IMR-90 (cell line): ENCODE data around the gene PLXDC2. TPM values are rescaled to one million over a fixed set of nuclear protein-coding genes. Genes with fewer than 3 reads are reported as not detected.

Source experiments
- ATAC-seq: fragments of 200-7000 bp; cut with Tn5 transposase; 2 replicates; pipeline ENCODE4 v1.9.1; 2020; ENCODE audit warnings: low read depth, mild to moderate bottlenecking, moderate library complexity
- BruUV-seq: library from RNA; stranded (reverse); fragments of 400-500 nt; replicated peaks from 2 replicates; lab custom pipeline; 2021; lab: Mats Ljungman, UMichigan
- CTCF ChIA-PET: fragments of 300-600 bp; formaldehyde crosslinking; extraction: SDS; loops from one replicate; lab custom pipeline; 2021; ENCODE audit warnings: antibody characterized with exemption; lab: Yijun Ruan, JAX
- POLR2A ChIA-PET: fragments of 300-600 bp; sonication (Branson Sonifier 250); formaldehyde crosslinking; loops from one replicate; lab custom pipeline; 2022; ENCODE audit warnings: antibody characterized with exemption; ENCODE audit not compliant: unreplicated experiment; lab: Charles Lee
- DNase-seq: peaks from one replicate; pipeline ENCODE4 v3.0.0; 2013
- H2AFZ ChIP-seq: replicated peaks from 2 replicates; pipeline ENCODE3; 2013; ENCODE audit warnings: low read length, mild to moderate bottlenecking; ENCODE audit not compliant: poor library complexity
- H2AK5ac ChIP-seq: 2 replicates; pipeline ENCODE4 v1.6.1; 2013; ENCODE audit warnings: low read depth, low read length, inconsistent platforms
- H2AK9ac ChIP-seq: replicated peaks from 2 replicates; pipeline ENCODE3; 2013; ENCODE audit warnings: mild to moderate bottlenecking, low read depth, low read length, moderate library complexity; ENCODE audit not compliant: poor library complexity
- H2BK120ac ChIP-seq: 2 replicates; pipeline ENCODE4 v1.6.1; 2013; ENCODE audit warnings: low read depth, low read length, inconsistent platforms
- H2BK15ac ChIP-seq: 3 replicates; pipeline ENCODE4 v1.6.1; 2013; ENCODE audit warnings: low read depth, low read length, inconsistent platforms
- H2BK20ac ChIP-seq: 2 replicates; pipeline ENCODE4 v1.6.1; 2013; ENCODE audit warnings: low read depth, mild to moderate bottlenecking, inconsistent platforms, low read length, moderate library complexity
- H2BK5ac ChIP-seq: 2 replicates; pipeline ENCODE4 v1.6.1; 2013; ENCODE audit warnings: mild to moderate bottlenecking, low read depth, low read length, inconsistent platforms; ENCODE audit not compliant: poor library complexity, severe bottlenecking
- H3K14ac ChIP-seq: replicated peaks from 2 replicates; pipeline ENCODE4 v1.6.1; 2013; ENCODE audit warnings: low read depth, low read length, inconsistent platforms
- H3K18ac ChIP-seq: 2 replicates; pipeline ENCODE4 v1.6.1; 2013; ENCODE audit warnings: low read depth, low read length, control low read depth
- H3K23ac ChIP-seq: 2 replicates; pipeline ENCODE4 v1.6.1; 2013; ENCODE audit warnings: low read depth, low read length, inconsistent platforms
- H3K27ac ChIP-seq: 2 replicates; pipeline ENCODE4 v1.5.1; 2013; ENCODE audit warnings: mild to moderate bottlenecking, control low read depth, low read length; ENCODE audit not compliant: insufficient read depth
- H3K27me3 ChIP-seq: 2 replicates; pipeline ENCODE4 v1.6.1; 2013; ENCODE audit warnings: low read length; ENCODE audit not compliant: control insufficient read depth, insufficient read depth
- H3K36me3 ChIP-seq: 2 replicates; pipeline ENCODE4 v1.6.1; 2013; ENCODE audit warnings: low read length, mixed read lengths; ENCODE audit not compliant: control insufficient read depth, insufficient read depth
- H3K4ac ChIP-seq: 2 replicates; pipeline ENCODE4 v1.6.1; 2013; ENCODE audit warnings: low read depth, low read length, inconsistent platforms
- H3K4me1 ChIP-seq: 2 replicates; pipeline ENCODE4 v1.6.1; 2013; ENCODE audit warnings: low read length, mixed read lengths; ENCODE audit not compliant: control insufficient read depth, insufficient read depth
- H3K4me2 ChIP-seq: 2 replicates; pipeline ENCODE4 v1.6.1; 2013; ENCODE audit warnings: low read depth, mild to moderate bottlenecking, control low read depth, low read length, moderate library complexity
- H3K4me3 ChIP-seq: 2 replicates; pipeline ENCODE4 v1.5.1; 2013; ENCODE audit warnings: low read depth, mild to moderate bottlenecking, control low read depth, low read length, moderate library complexity; ENCODE audit not compliant: insufficient read depth
- H3K56ac ChIP-seq: 2 replicates; pipeline ENCODE4 v1.6.1; 2013; ENCODE audit warnings: low read length, inconsistent platforms; ENCODE audit not compliant: insufficient read depth; ENCODE audit errors: extremely low read depth
- H3K79me1 ChIP-seq, 2 experiments: 2 replicates each; pipeline ENCODE4 v1.6.1; 2013; ENCODE audit warnings: low read length in 2 of 2, inconsistent platforms in 1 of 2, low read depth in 1 of 2
- H3K9ac ChIP-seq: 2 replicates; pipeline ENCODE4 v1.6.1; 2013; ENCODE audit warnings: low read depth, low read length, control low read depth
- H3K9me1 ChIP-seq: 2 replicates; pipeline ENCODE4 v1.6.1; 2013; ENCODE audit warnings: low read length, inconsistent platforms; ENCODE audit not compliant: insufficient read depth
- H3K9me3 ChIP-seq: 2 replicates; pipeline ENCODE4 v1.6.1; 2013; ENCODE audit warnings: low read length; ENCODE audit not compliant: control insufficient read depth, insufficient read depth
- H4K20me1 ChIP-seq: 2 replicates; pipeline ENCODE4 v1.6.1; 2013; ENCODE audit warnings: low read length, inconsistent platforms; ENCODE audit not compliant: insufficient read depth
- H4K5ac ChIP-seq: 2 replicates; pipeline ENCODE4 v1.6.1; 2013; ENCODE audit warnings: mild to moderate bottlenecking, low read depth, low read length, control low read depth
- H4K8ac ChIP-seq, 2 experiments: 2 replicates each; pipeline ENCODE4 v1.6.1; 2013; ENCODE audit warnings: low read depth in 2 of 2, low read length in 2 of 2, control low read depth in 1 of 2, inconsistent platforms in 1 of 2
- H4K91ac ChIP-seq: 2 replicates; pipeline ENCODE4 v1.6.1; 2013; ENCODE audit warnings: low read depth, low read length, inconsistent platforms; ENCODE audit not compliant: insufficient read depth
- BHLHE40 ChIP-seq: fragments of 150-350 bp; IDR thresholded peaks from 2 replicates; pipeline ENCODE4 v1.6.1; 2016; ENCODE audit warnings: mild to moderate bottlenecking, low read depth, low read length
- CEBPB ChIP-seq: IDR thresholded peaks from 2 replicates; pipeline ENCODE4 v1.6.1; 2012; ENCODE audit warnings: low read depth, low read length, improper control_type of control experiment
- CHD1 ChIP-seq: IDR thresholded peaks from 2 replicates; pipeline ENCODE4 v1.6.1; 2012; ENCODE audit warnings: low read depth, low read length, improper control_type of control experiment
- ELK1 ChIP-seq: fragments of 150-350 bp; IDR thresholded peaks from 2 replicates; pipeline ENCODE4 v1.6.1; 2016; ENCODE audit warnings: low read depth, mild to moderate bottlenecking, low read length, moderate library complexity, borderline replicate concordance
- MAFK ChIP-seq: IDR thresholded peaks from 2 replicates; pipeline ENCODE4 v1.6.1; 2012; ENCODE audit warnings: low read depth, low read length, improper control_type of control experiment
- MAZ ChIP-seq: IDR thresholded peaks from 2 replicates; pipeline ENCODE4 v1.6.1; 2012; ENCODE audit warnings: low read depth, mild to moderate bottlenecking, low read length, improper control_type of control experiment, moderate library complexity, borderline replicate concordance
- MXI1 ChIP-seq: IDR thresholded peaks from 2 replicates; pipeline ENCODE4 v1.6.1; 2012; ENCODE audit warnings: low read depth, mild to moderate bottlenecking, low read length, moderate library complexity, borderline replicate concordance
- NFE2L2 ChIP-seq: fragments of 150-350 bp; IDR thresholded peaks from 2 replicates; pipeline ENCODE4 v1.6.1; 2016; ENCODE audit warnings: low read depth, mild to moderate bottlenecking, low read length
- POLR2A ChIP-seq: IDR thresholded peaks from 2 replicates; pipeline ENCODE4 v1.6.1; 2012; ENCODE audit warnings: mild to moderate bottlenecking, low read depth, low read length
- RAD21 ChIP-seq: IDR thresholded peaks from 2 replicates; pipeline ENCODE4 v1.6.1; 2012; ENCODE audit warnings: low read length, improper control_type of control experiment
- RCOR1 ChIP-seq: IDR thresholded peaks from 2 replicates; pipeline ENCODE4 v1.6.1; 2012; ENCODE audit warnings: mild to moderate bottlenecking, low read length, improper control_type of control experiment; ENCODE audit not compliant: insufficient replicate concordance
- RFX5 ChIP-seq: IDR thresholded peaks from 2 replicates; pipeline ENCODE4 v1.8.0; 2012; ENCODE audit warnings: low read depth, mild to moderate bottlenecking, low read length, moderate library complexity
- SMC3 ChIP-seq: fragments of 150-350 bp; IDR thresholded peaks from 2 replicates; pipeline ENCODE4 v1.6.1; 2016; ENCODE audit warnings: low read depth, mild to moderate bottlenecking, antibody characterized with exemption, low read length, moderate library complexity
- WGBS, 2 experiments: methylation state at CpG; one replicate each; pipeline versions ENCODE4 v1.1.5 to v1.1.7; 2013; ENCODE audit warnings: missing lambda C conversion rate in 2 of 2; ENCODE audit not compliant: insufficient read length in 1 of 2; ENCODE audit errors: extremely low coverage in 2 of 2; 5-methylcytosine and 5-hydroxymethylcytosine counted together
- dilution Hi-C: fragments of 300-500 bp; cut with HindIII; formaldehyde crosslinking; loops from one replicate; pipeline ENCODE4 v1.14.3; 2018; ENCODE audit warnings: low sequenced_read_pairs; ENCODE audit not compliant: unreplicated experiment
- in situ Hi-C: fragments of 300-500 bp; cut with MboI; formaldehyde crosslinking; loops from 3 replicates; pipeline ENCODE4 v1.14.3; 2019; ENCODE audit warnings: low sequenced_read_pairs, inconsistent platforms, mixed read lengths
- intact Hi-C: fragments of 100-400 bp; cut with micrococcal nuclease; formaldehyde crosslinking; loops from 2 replicates; pipeline ENCODE4 v1.10.0; 2022
- polyA plus RNA-seq, 3 experiments: library from polyadenylated mRNA; depleted of rRNA; stranded (reverse); fragments of >200 nt; gene quantifications; 2 replicates each; pipeline ENCODE4 v1.2.3, GENCODE V29; 2012; ENCODE audit warnings: low replicate concordance in 1 of 3
- total RNA-seq: library from RNA; depleted of rRNA; stranded (reverse); fragments of >200 nt; gene quantifications from 2 replicates; pipeline ENCODE4 v1.2.3, GENCODE V29; 2012
- TF ChIP-seq, protein P1 (sequence below): conservative IDR thresholded peaks from 2 replicates; pipeline ENCODE4 v1.5.1; 2012; ENCODE audit warnings: mild to moderate bottlenecking, low read depth, low read length, improper control_type of control experiment
- TF ChIP-seq, protein P2 (sequence below): fragments of 150-350 bp; IDR thresholded peaks from 2 replicates; pipeline ENCODE4 v1.6.1; 2017; ENCODE audit warnings: mild to moderate bottlenecking, antibody characterized with exemption, low read length, low read depth

PLXDC2 gene
- total and polyA plus RNA-seq, 2 of the 4 experiments (the other 2 are of a cell fraction) = 3.2 to 6.1 TPM

- Histone ChIP-seq H3K4me3 (no peak overlapping the region), H4K20me1 (no peaks in the 10 kb centered on the region), H2AK9ac (no peak overlapping the region), H3K4me1 (no peaks in the 10 kb centered on the region), H3K23ac (no peak overlapping the region), H3K36me3 (0 out of 2 replicates have a peak, but pooled peaks cover 1% of the 10 kb centered on the region), H3K9me3 (no peaks in the 10 kb centered on the region), H2AK5ac (no peak overlapping the region), H2AFZ (no peak overlapping the region), H4K91ac (no peak overlapping the region), H3K18ac (no peak overlapping the region), H3K14ac (no peak overlapping the region), H3K79me1 (no peaks in the 10 kb centered on the region), H2BK120ac (no peak overlapping the region), H3K9ac (no peak overlapping the region), H2BK20ac (no peak overlapping the region), H2BK15ac (no peak overlapping the region), H4K8ac (no peak overlapping the region), H3K4me2 (no peak overlapping the region), H4K5ac (no peak overlapping the region), H3K4ac (no peak overlapping the region), H3K27me3 (no peaks in the 10 kb centered on the region), H3K56ac (no peak overlapping the region), H3K27ac (no peak overlapping the region), H2BK5ac (no peak overlapping the region), H3K9me1 (no peaks in the 10 kb centered on the region)
- ChIA-PET CTCF (interaction anchor here (0.6 kb wide), 1 partner anchor 1520 kb away, joined by 4 read pairs; no protein-coding TSS in a partner anchor), POLR2A (no interaction called here)
- intact Hi-C loops (no loop called here), in situ Hi-C loops (no loop called here), dilution Hi-C loops (no loop called here)
- no peak for ATAC-seq
- BruUV-seq = no TSS peak
- TF ChIP-seq CEBPB = no peak
- no peak for TF ChIP-seq RAD21
- TF ChIP-seq CHD1 = no peak
- TF ChIP-seq, protein P1, sequence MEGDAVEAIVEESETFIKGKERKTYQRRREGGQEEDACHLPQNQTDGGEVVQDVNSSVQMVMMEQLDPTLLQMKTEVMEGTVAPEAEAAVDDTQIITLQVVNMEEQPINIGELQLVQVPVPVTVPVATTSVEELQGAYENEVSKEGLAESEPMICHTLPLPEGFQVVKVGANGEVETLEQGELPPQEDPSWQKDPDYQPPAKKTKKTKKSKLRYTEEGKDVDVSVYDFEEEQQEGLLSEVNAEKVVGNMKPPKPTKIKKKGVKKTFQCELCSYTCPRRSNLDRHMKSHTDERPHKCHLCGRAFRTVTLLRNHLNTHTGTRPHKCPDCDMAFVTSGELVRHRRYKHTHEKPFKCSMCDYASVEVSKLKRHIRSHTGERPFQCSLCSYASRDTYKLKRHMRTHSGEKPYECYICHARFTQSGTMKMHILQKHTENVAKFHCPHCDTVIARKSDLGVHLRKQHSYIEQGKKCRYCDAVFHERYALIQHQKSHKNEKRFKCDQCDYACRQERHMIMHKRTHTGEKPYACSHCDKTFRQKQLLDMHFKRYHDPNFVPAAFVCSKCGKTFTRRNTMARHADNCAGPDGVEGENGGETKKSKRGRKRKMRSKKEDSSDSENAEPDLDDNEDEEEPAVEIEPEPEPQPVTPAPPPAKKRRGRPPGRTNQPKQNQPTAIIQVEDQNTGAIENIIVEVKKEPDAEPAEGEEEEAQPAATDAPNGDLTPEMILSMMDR = no peak
- TF ChIP-seq BHLHE40 = no peak
- TF ChIP-seq NFE2L2 = no peak
- no peak for TF ChIP-seq RFX5
- TF ChIP-seq MXI1 = no peak
- no peak for TF ChIP-seq ELK1
- no peak for TF ChIP-seq MAZ
- TF ChIP-seq RCOR1 = no peak
- no peak for TF ChIP-seq POLR2A
- TF ChIP-seq, protein P2, sequence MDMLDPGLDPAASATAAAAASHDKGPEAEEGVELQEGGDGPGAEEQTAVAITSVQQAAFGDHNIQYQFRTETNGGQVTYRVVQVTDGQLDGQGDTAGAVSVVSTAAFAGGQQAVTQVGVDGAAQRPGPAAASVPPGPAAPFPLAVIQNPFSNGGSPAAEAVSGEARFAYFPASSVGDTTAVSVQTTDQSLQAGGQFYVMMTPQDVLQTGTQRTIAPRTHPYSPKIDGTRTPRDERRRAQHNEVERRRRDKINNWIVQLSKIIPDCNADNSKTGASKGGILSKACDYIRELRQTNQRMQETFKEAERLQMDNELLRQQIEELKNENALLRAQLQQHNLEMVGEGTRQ = no peak
- TF ChIP-seq MAFK = no peak
- no peak for TF ChIP-seq SMC3
- 80% methylated on average over 1 of the region's 3 CpGs; no CpG with 5 or more reads in 1 of the 2 experiments for WGBS, 2 experiments
- no peak for DNase-seq
Measured at GRCh38 chr10:20215547-20216152, 399.4 kb downstream of the PLXDC2 start.
